ENCODE data around the gene PAEP.

PAEP gene

DNA sequence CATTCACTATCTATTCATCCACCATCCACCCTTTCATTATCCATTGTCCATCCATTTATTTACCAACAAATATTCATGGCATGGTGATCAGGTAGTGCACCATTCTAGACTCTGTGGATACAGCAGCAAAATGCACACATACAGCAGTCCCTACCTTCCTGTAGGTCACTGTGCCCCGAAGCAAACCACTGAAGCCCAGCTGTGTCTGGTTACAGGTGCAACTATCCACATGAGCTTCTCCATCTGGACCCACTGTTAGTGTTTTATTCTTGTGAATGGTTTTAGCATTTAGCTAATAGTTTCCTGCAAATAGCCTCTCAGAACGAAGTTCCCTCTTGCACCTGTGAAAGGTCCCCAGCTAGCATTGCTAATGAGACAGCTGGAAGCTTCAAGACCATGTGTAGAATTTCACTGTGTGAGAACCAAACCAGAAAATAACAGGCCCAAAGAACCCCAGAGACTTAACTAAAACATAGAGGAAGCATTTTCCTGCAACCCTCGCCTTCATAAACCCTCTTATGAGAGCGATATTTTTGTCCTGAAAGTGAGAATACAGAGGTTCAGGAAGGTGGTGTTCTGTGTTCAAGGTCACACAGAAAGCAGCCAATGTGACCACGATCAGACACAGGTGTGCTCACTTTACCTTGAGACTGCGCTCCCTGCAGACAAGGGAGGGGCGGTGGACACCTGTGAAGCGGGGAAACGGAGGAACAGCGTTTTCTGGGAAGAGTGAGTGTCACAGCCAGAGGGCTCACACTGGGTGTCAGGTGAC, 18.5 kb downstream of the PAEP start:
- no peak for DNase-seq (ENCODE audit: low spot score)

DNA sequence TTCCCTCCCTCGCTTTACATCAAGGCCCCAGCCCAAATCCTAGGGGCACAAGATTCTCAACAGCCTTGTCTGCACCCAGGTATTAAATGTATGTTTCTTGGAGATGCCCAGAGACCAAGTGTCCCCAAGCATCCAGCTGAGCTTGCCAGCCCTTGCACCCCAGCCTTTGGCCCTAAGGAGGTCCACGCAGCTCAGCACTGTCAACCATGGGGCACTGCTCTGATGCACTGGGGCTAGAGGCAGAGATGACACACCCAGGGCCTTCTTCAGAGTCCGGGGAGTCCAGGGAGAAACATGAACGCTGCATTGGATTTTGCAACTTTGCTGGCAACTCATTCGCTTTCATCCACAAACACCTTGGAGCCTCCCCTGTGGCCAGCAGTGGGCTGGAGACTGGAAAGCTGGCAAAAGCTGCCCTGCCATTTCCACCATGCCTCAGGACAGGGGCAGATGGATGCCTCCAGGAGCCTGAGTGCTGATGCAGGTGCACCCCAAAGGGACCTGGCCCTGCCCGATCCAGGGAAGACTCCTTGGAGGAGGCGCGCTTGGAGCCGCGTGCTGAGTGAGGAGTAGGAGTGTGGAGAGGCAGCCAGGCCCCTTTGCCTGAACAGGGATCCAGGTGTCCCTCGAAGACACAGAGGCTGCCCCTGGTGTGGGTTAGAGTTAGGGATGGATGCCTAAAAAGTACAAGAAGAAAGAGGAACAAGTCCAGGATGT, 19.3 kb downstream of the PAEP start:
- DNase-seq (ENCODE audit: low spot score) = no peak

DNA sequence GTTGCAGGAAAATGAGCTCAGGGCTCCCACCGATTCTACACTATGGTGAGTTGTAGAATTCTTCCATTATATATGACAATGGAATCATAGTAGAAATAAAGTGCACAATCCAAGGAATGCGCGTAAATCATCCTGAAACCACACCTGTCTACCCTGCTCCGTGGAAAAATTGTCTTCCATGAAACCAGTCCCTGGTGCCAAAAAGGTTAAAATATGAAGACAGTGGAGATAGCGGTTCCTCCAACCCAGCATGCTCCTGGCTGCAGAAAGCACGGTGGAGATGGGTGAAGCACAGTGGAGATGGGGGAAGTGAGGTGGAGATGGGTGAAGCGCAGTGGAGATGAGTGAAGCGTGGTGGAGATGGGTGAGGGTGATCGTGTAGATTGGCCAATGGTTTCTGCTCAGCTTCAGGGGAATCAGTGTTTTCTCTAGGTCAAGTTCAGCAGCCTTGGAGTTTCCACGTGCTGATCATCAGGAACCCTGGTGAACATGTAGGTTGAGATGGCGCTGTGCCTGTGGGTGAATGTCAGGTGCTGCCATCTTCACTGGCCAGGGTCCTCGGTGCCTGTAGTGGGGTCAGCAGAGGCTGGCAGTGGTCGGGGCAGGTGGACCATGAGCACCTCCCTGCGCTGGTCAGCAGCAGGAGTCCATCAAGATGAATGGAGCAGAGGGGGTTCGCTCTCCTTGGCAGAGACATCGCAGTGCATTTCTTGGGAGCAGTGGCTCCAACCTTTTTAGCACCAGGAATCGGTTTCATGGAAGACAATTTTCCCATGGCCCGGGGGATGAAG, 20.3 kb downstream of the PAEP start:
- no peak for DNase-seq (ENCODE audit: low spot score)

DNA sequence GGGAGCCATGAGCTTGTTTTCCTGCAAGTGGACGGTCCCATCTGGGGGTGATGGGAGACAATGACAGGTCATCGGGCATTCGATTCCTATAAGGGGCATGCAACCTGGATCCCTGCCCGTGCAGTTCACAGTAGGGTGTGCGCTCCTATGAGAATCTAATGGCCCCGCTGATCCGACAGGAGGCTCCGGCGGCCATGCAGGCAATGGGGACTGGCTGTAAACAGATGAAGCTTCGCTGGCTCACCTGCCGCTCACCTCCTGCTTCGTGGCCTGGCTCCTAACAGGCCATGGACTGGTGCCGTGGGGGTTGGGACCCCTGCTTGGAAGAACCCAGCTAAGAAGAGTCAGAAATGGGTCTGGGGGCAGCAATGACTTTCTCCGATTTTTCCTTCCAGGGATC, 21.0 kb downstream of the PAEP start:
- DNase-seq (ENCODE audit: low spot score) = no peak

DNA sequence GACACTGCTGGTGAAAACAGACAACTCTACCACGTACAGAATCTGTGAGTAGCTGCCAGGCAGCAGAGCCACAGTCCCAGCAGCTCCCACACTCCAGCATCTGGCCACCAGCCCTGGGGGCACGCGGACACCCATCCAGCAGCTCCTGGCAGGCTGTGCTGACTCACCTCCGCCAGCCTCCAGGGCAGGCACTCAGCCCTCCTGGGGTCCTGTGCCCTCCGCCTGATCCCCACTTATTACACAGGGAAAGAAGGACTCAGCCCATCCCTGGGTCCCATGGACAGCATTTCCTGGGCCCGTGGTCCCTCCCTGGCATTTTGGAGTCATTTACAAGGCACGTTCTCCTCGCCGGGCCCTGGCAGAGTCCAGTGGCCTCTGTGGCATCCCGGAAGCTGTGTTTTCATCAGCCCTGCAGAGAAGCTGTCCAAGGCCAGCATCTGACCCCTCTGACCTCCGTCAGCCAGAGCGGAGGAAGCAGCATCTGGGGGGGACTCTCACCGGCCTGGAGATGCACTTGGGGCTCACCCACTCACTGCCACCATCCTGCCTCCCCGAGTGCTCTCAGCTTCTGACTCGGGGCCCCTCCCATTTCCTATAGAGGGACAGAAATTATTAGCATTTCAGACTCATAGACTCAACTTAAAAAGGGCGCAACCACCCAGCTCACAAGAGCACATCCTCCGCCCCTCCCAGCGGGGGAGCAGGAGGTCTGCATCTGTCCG, 21.6 kb downstream of the PAEP start:
- no peak for DNase-seq (ENCODE audit: low spot score)

DNA sequence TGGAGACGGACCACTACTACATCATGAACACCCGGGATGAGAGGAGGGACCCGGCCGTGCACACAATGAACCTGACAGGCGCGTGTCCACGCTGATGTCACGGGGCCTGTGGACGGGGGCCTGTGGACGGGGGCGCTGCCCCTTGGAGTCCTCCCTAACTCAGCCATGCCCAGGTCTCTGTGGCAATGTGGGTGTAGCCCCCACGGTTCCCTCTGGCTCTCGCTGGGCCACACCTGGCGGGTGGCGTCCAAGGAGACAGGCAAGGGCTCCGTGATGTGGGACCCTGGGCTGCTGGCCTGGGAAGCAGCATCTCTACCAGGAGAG, 22.1 kb downstream of the PAEP start:
- no peak for DNase-seq (ENCODE audit: low spot score)

DNA sequence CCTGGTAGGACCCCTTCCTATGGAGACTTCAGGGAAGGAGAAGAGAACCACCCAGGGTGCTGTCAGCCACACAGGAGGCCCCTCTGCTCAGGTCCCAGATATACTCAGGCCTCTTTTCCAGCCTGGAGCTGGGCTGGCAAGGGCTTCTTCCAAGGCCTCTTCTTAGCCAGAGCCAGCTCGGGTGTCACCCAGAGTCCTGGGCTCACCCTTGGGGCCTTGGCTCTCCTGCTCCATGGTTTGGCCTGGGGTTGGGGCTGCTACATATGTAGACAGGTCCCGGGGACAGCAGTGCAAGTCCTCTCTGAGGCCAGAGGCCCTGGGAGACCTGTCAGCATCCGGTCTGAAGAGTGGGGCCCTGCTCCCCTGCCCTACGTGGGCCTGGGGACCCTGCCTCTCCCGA, 22.8 kb downstream of the PAEP start:
- DNase-seq (ENCODE audit: low spot score) = no peak

DNA sequence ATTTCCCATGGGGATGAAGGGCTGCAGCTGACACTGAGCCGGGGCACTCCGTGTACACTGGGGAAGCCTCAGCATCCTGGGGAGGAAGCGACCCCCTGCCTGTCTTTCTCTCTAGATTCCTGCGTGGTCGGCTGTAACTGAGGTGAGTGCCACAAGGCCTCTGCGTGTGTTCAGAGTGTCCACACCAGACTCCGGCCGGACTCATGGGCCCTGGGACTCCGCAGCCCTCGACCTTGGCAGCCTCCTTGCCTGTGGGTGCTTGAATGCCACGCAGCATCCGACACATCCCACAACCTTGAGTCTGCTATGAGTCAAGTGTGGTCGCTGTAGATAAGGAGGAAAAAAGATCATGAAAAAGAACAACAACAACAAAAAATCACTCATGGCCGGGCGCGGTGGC, 23.4 kb downstream of the PAEP start:
- no peak for DNase-seq (ENCODE audit: low spot score)

DNA sequence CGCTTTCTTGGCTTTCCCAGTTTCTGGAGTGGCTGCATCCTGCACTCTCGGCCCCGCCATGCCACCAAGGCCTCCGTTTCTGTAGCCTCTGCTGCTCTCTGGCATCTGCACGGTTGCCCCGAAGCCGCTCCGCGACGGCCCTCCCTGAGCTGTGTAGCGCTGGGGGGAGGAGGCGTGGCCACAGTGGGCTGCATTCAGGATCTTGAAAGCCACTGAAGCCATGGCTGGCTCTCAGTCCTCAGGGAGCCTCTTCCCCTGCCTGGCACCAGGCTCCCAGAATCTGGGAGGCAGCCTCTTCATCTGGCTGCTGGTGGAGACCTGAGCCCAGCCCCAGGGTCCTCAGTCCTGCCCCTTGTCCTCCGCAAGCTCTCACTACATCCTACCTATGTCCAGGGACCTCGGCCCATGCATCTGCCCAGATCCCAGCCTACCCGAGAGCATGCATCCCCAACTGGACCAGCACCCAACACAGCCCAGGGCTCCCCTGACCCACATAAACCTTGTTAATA, 25.1 kb downstream of the PAEP start:
- no peak for DNase-seq (ENCODE audit: low spot score)

DNA sequence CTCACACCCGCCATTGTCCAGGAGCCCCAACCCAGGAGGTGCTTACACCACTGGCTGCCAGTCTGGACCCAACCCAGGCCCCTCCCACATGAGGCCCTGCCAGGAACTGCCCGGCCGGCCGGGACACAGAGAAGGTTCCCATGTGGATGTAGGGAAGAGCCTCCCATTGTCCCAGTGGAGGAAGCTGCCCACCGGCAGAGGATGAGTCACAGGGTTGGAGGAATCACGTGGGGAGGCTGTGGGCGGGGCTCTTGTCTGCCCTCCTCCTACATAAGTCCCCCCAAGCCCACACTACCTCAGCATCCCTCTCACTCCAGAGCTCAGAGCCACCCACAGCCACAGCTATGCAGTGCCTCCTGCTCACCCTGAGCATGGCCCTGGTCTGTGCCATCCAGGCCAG, 26.1 kb downstream of the PAEP start:
- DNase-seq (ENCODE audit: low spot score) = no peak

DNA sequence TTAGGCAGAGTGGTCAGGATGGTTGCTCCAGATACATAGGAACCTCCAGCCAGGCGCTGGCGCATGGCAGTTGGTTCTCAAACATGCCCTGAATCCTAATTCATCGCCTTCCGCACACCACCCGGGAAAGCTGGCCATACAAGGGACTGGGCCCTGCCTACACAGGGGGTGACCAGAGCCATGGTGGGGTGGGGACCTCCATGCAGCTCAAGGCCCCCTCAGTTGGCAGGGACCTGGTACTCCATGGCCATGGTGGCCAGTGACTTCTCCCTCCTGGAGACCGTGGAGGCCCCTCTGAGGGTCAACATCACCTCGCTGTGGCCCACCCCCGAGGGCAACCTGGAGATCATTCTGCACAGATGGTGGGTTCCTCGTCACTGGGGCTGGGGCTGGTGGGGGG, 26.8 kb downstream of the PAEP start:
- no peak for DNase-seq (ENCODE audit: low spot score)

DNA sequence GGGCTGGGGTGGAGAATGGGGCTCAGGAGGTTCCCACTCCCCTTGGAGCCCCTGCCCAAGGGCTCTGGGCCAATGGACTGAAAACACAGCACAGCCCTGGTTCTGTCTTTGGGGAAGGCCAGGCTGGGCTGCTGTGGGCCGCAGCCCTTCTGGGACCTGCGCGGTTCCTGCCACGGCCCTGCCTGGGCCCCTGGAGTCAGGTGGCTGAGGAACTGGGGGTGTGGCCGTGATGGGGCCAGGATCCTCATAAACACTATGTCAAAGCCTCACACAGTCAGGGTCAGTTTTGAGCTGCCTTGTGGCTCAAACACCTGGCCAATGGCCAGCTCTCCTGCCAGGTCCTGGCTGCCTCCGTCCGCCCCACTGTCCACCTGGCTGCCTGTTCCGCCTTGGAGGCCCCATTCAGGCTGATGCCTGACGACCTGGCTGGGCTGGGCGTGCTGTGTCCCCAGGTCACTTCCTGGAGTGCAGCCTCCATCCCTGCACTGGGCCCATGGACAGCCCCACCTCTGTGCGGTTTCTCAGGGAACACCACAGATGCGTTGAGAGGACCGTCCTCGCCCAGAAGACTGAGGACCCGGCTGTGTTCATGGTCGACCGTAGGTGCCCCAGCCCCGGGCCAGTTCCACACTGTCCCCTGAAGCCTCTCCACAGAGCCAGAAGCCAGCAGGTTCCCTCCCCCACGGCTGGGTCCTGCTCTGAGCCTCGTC, 27.5 kb downstream of the PAEP start:
- no peak for DNase-seq (ENCODE audit: low spot score)

DNA sequence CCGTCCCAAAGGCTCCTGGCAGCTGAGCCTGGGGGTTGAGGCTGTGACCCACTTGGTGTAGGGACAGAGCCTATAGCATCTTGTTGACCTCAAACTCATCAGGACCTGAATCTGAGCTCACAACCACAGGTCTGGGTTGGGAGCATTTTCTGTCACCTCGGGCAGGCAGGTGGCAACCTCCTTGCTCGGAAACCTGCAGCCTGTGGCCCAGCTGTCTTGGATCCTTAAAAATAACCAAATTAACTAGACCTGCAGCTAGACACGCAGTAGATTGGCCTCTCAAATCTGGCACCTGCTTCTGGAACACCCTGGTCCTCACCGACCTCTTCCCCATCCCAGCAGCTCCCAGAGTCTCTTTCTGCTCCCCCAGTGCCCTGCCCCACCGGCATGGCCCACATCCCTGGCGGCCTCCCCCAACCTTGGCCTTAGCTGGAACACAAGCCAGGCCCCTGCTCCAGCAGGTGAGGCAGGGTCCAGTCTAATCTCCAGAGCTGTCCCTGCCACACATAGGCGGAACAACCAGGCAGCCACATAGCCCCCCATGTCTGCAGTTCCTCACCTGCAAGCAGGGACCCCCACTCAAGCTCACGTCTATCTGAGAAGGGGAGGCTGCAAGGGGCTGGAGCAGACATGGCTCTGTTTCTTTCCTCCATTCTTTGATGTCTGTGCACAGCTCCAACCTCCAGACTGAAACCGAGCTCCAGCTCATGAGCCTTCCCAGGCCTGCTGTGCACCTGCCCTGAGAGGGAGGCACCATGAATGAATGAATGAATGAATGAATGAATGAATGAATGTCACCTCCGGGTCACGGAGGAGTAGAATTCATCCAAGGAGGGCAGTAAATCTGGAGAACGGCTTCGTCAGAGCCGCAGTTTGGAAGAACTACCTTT, 28.3 kb downstream of the PAEP start:
- DNase-seq (ENCODE audit: low spot score) = no peak

DNA sequence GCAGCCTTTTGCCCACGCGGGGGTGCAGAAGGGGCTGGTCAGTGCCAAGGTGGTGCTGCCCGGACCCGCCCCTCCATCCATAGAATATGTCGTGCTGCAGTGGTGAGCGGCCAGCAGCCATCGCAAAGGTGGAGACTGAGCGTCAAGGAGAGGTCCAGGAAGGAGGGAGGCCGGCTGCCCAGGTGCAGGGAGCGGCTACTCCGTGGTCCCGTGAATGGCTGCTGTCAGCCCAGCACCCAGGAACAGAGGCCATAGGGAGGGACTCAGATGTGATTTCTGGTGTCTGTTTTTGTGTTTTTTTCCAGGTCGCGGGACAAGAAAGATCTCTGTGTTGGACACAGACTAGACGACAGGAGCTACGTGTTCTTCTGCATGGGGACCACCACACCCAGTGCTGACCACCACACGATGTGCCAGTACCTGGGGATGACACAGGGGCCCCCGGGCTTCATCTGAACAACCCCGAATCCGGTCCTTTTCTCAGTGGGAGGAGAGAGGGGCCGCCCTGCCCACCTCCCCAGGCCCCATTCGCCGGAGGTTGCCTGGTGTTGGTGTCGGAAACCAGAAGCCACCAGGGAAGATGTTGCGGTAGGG, 29.0 kb downstream of the PAEP start:
- no peak for DNase-seq (ENCODE audit: low spot score)

DNA sequence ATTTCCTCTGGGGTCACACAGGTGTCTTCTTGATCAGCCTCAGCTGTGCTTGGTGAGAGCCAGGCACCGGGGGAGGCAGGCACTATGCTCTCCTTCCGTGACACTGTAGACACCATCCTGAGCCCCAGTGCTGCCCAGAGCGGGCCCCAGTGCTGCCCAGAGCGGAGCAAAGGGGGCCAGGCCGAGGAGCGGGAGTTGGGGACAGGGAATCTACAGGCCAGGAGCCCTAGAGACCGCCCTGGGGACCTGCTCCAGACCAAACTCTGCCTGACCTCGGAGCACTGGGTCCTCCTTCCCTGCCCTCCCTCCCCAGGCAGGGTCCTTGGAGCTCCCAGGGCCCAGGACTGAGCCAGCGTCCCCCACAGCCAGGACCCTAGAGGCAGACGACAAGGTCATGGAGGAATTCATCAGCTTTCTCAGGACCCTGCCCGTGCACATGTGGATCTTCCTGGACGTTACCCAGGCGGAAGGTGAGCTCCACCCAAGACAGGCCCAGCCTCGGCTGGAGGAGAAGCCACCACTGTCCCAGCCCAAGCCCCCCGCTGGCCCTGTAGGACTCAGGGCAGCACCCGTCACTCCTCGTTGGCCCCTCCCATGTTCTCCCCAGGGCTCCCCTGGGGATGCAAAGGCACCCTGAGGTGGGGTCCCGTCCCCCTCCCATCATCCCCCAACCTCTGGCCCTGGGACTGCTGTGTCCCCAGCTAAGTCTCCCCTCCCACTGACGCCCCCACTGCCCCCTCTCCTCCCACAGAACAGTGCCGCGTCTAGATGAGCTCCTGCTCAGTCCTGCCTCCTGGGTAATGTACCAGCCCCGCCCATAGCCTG, 30.2 kb downstream of the PAEP start:
- DNase-seq (ENCODE audit: low spot score) = no peak

DNA sequence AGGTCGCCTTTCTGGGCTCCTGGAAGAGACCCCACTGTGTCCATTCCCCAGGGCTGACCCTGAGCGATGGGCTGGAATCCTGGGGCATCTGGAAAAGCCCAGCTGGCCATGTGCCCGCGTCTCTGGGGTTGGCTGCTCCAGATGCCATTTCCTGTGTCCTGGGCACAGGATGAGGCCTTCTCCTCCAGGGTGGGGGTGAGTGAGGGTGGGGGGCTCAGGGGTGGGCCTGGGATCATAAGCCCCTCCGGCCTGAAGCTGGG, 30.7 kb downstream of the PAEP start:
- DNase-seq (ENCODE audit: low spot score) = no peak

DNA sequence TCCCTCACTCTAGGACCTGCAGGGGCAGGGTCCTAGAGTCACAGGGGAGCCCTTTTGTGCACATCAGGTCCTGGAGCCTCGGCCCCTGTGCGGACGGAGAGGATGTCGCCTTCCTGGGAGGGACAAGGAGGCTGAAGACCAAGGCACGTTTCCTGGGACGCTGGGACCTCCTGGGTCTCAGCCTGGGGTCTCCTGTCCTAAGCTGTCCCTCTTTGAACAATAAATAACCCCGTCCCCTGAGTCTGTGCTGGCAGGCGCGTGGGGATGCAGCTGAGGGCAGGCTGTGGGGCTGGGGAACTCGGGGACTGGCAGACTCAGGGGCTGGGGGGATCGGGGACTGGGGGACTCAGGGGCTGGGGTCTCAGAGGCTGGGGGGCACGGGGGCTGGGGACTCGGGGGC, 31.1 kb downstream of the PAEP start:
- no peak for DNase-seq (ENCODE audit: low spot score)

DNA sequence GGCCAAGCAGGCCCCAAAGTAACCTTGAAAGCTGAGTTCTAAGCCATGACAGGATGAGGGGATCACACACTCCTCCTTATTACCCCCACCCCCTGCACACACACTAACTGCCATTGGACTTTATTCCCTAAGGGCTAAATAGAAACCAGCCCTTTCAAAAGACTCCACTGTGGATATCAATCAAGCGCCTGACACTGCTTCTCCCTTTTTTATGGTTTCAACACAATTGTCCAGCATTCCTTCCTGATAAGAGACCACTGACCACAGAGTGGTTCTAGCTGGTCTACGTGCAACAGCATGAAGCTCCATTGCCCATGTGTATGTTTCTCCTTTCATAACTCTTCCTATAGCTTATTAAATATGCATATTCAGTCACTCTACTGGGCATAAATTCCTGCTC, 34.7 kb downstream of the PAEP start:
- no peak for DNase-seq (ENCODE audit: low spot score)

DNA sequence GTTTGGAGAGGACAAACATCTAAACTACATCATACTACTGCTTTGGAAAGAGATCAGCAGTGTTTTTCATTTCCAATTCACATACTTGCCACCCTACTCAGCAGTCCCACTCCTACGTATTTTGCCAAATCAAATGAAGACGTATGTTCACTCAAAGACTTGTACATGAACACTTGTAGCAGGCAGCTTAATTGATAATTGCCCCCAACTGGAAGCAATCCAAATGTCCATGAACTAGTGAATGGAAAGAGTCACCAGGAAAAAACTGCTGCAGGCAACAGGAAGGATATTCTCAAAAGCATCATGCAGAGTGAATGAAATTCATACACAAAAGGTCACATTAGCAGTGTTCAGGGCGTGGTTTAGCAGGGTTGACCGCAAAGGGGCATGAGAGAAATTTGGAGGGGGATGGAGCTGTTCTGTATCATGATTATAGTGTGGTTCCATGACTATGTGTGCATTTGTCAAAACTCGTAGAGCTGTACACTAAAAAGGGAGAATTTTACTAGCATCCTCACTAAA, 38.8 kb downstream of the PAEP start:
- DNase-seq (ENCODE audit: low spot score) = no peak

All from Ammon's horn (tissue), 1 donor.